Spleen (tissue), 7 donors: ENCODE results near the gene PTPN4.

Source experiments
- CTCF ChIP-seq, 11 experiments: fragments of 200-600 bp in 7 of 11; fragments of 450-650 bp in 4 of 11; sonication (generic) in 4 of 11; IDR thresholded peaks in 8 of 11; conservative IDR thresholded peaks in 3 of 11; 1 replicate in 7 of 11; 2 replicates in 4 of 11; pipeline versions ENCODE4 v1.4.0 to v1.8.0; 2016 to 2021; ENCODE audit warnings: antibody characterized with exemption in 11 of 11, inconsistent platforms in 4 of 11, mild to moderate bottlenecking in 1 of 11
- POLR2A ChIP-seq, 3 donors: fragments of 450-650 bp; IDR thresholded peaks; one replicate each; pipeline ENCODE4 v1.5.1; 2017; ENCODE audit warnings: antibody characterized with exemption in 3 of 3, mild to moderate bottlenecking in 1 of 3
- donor health status: DM: no; HTN: no; CAD: no; lungs with moderate emphysema.
- donor health status: DM: no; HTN: no; CAD: no.
- donor health status: DM: no; HTN: no; CAD: no.

- TF ChIP-seq CTCF (IDR thresholded peaks at IDR 0.05 in 8 of 11, conservative IDR thresholded peaks at IDR 0.05 in 3 of 11) (no peak), POLR2A (IDR thresholded peaks at IDR 0.05) (no peak)
Measured at GRCh38 chr2:119765433-119766002, 5.8 kb downstream of the PTPN4 start.
